Calu3 (cell line): ENCODE results near the gene RIN3. TPM values are rescaled to one million over a fixed set of nuclear protein-coding genes. Genes with fewer than 3 reads are reported as not detected.

Source experiments
- BruUV-seq: library from RNA; stranded (reverse); fragments of 400-500 nt; replicated peaks from 2 replicates; lab custom pipeline; 2021; lab: Mats Ljungman, UMichigan
- CTCF ChIA-PET: fragments of 300-600 bp; sonication (Branson Sonifier 250); formaldehyde crosslinking; loops from one replicate; lab custom pipeline; 2022; ENCODE audit warnings: antibody characterized with exemption; lab: Charles Lee
- DNase-seq: peaks from one replicate; pipeline ENCODE4 v3.0.0; 2022
- H3K27ac Mint-ChIP-seq: one replicate; pipeline ENCODE4 v1.8.0; 2022; ENCODE audit warnings: mixed read lengths; ENCODE audit not compliant: unreplicated experiment
- H3K27me3 Mint-ChIP-seq: one replicate; pipeline ENCODE4 v1.8.0; 2022; ENCODE audit warnings: mixed read lengths; ENCODE audit not compliant: unreplicated experiment
- H3K36me3 Mint-ChIP-seq: one replicate; pipeline ENCODE4 v1.8.0; 2022; ENCODE audit warnings: mild to moderate bottlenecking, moderate library complexity, mixed read lengths; ENCODE audit not compliant: insufficient read depth, unreplicated experiment
- H3K4me1 Mint-ChIP-seq: one replicate; pipeline ENCODE4 v1.8.0; 2022; ENCODE audit warnings: mild to moderate bottlenecking, low read depth, mixed read lengths; ENCODE audit not compliant: unreplicated experiment
- H3K4me3 Mint-ChIP-seq: one replicate; pipeline ENCODE4 v1.8.0; 2022; ENCODE audit warnings: mild to moderate bottlenecking, low read depth, moderate library complexity, mixed read lengths; ENCODE audit not compliant: unreplicated experiment
- H3K9me3 Mint-ChIP-seq: one replicate; pipeline ENCODE4 v1.8.0; 2022; ENCODE audit warnings: low read depth, mixed read lengths; ENCODE audit not compliant: unreplicated experiment
- CTCF ChIP-seq: fragments of 200-600 bp; IDR thresholded peaks from one replicate; pipeline ENCODE4 v1.8.0; 2022; ENCODE audit warnings: antibody characterized with exemption; ENCODE audit not compliant: unreplicated experiment
- intact Hi-C: fragments of 100-400 bp; cut with micrococcal nuclease; formaldehyde crosslinking; loops from one replicate; pipeline ENCODE4 v1.10.0; 2022; ENCODE audit not compliant: unreplicated experiment
- total RNA-seq: library from RNA; stranded (reverse); gene quantifications from 2 replicates; pipeline ENCODE4 v1.2.3, GENCODE V29; 2022

Gene RIN3
- total RNA-seq, 1 experiment from 2014 or later: 13.8 TPM

GRCh38 chr14:92613008-92613658 lies 99.6 kb downstream of the RIN3 start:
- H3K9me3 Mint-ChIP-seq: no peaks in the 10 kb centered on the region
- intact Hi-C loops: no loop called here
- BruUV-seq: no TSS peak
- CTCF ChIA-PET: no interaction called here
- H3K27me3 Mint-ChIP-seq: no peaks in the 10 kb centered on the region
- H3K27ac Mint-ChIP-seq: no peak overlapping the region
- peaks cover 8% of the 10 kb centered on the region for H3K4me1 Mint-ChIP-seq
- peak; percentile 66 for TF ChIP-seq CTCF
- no peak overlapping the region for H3K4me3 Mint-ChIP-seq
- DNase-seq: peak; percentile 57
- peaks cover 7% of the 10 kb centered on the region for H3K36me3 Mint-ChIP-seq

GRCh38 chr14:92613681-92614260 lies 100.2 kb downstream of the RIN3 start:
- CTCF ChIA-PET: no interaction called here
- Mint-ChIP-seq H3K4me3 (no peak overlapping the region), H3K36me3 (peaks cover 7% of the 10 kb centered on the region), H3K9me3 (no peaks in the 10 kb centered on the region), H3K27ac (no peak overlapping the region), H3K27me3 (no peaks in the 10 kb centered on the region), H3K4me1 (peaks cover 8% of the 10 kb centered on the region)
- no peak for TF ChIP-seq CTCF
- no TSS peak for BruUV-seq
- no peak for DNase-seq
- intact Hi-C loops: no loop called here

- Mint-ChIP-seq H3K27ac (no peak overlapping the region), H3K4me3 (no peak overlapping the region), H3K9me3 (no peaks in the 10 kb centered on the region), H3K27me3 (no peaks in the 10 kb centered on the region), H3K36me3 (no peaks in the 10 kb centered on the region), H3K4me1 (no peaks in the 10 kb centered on the region)
- BruUV-seq: no TSS peak
- no peak for DNase-seq
- CTCF ChIA-PET: no interaction called here
- intact Hi-C loops: no loop called here
- no peak for TF ChIP-seq CTCF
These were observed 101.9 kb downstream of the RIN3 start for GRCh38 chr14:92615451-92615850.

DNA sequence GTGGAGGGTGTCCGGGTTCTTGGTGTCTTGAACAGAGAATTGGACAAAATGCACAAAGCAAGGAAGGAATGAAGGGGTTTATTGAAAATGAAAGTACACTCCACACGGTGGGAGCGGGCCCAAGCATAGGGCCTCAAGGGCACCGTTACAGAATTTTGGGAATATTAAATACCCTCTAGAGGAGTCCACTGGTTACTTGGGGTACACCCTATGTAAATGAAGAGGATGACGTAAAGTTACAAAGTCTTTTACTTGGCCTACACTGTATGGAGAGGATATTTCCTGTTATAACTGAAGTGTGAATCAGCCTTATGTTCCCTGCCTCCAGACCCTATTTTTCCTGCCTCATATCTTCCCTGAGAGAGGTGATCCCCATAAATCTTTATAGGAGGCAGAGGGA lies 102.6 kb downstream of the RIN3 start:
- H3K27ac Mint-ChIP-seq: no peak overlapping the region
- H3K9me3 Mint-ChIP-seq: peaks cover under 1% of the 10 kb centered on the region
- H3K4me1 Mint-ChIP-seq: no peaks in the 10 kb centered on the region
- intact Hi-C loops: no loop called here
- no peak overlapping the region for H3K4me3 Mint-ChIP-seq
- DNase-seq: no peak
- no peaks in the 10 kb centered on the region for H3K36me3 Mint-ChIP-seq
- no peaks in the 10 kb centered on the region for H3K27me3 Mint-ChIP-seq
- CTCF ChIA-PET: no interaction called here
- BruUV-seq: no TSS peak
- no peak for TF ChIP-seq CTCF
